SH-SY5Y (cell line): Measurements from ENCODE around the gene MTUS2.

Experiments
- GATA2 ChIP-seq: IDR thresholded peaks from 2 replicates; pipeline ENCODE4 v1.6.1; 2011; ENCODE audit warnings: mild to moderate bottlenecking, low read depth, low read length
- GATA3 ChIP-seq: IDR thresholded peaks from 2 replicates; pipeline ENCODE4 v1.6.1; 2011; ENCODE audit warnings: low read depth, mild to moderate bottlenecking, low read length, moderate library complexity

GRCh38 chr13:28817204-28817603, 2.9 kb upstream of the MTUS2 start:
- no peak for TF ChIP-seq GATA3
- TF ChIP-seq GATA2: no peak
